ENCODE results near the gene IFT25.
"Not testable (repeated sequence)": the region's sequence is repeated elsewhere in the genome, so short reads cannot be mapped to it uniquely, and the experiment has no call there.

IFT25 gene

GRCh38 chr1:53945433-53946251 lies at the start of gene IFT25:
IFT25 (minus strand) TSS chr1:53945699; CDS start chr1:53940082, 5,617 bp downstream.
- DNase-seq (ENCODE audit: low read depth in 3 of 3) = peak; percentile 96 to 98 (median 97)

- not testable (repeated sequence) for DNase-seq (ENCODE audit: low read depth in 3 of 3)
Observed at GRCh38 chr1:53994516-53994915, 49.0 kb upstream of the IFT25 start.

- DNase-seq (ENCODE audit: low read depth in 3 of 3) = no peak
Observed at GRCh38 chr1:53992085-53992874, 46.8 kb upstream of the IFT25 start.

GRCh38 chr1:53987880-53988279 lies 42.4 kb upstream of the IFT25 start:
- no peak for DNase-seq (ENCODE audit: low read depth in 3 of 3)

- no peak for DNase-seq (ENCODE audit: low read depth in 3 of 3)
Observed at GRCh38 chr1:53986458-53986857, 41.0 kb upstream of the IFT25 start.

- DNase-seq (ENCODE audit: low read depth in 3 of 3) = no peak
Observed at GRCh38 chr1:53984726-53985125, 39.2 kb upstream of the IFT25 start.

- no peak for DNase-seq (ENCODE audit: low read depth in 3 of 3)
Observed at GRCh38 chr1:53982763-53983104, 37.2 kb upstream of the IFT25 start.

GRCh38 chr1:53982034-53982762 lies 36.7 kb upstream of the IFT25 start:
- DNase-seq (ENCODE audit: low read depth in 3 of 3) = no peak

- no peak for DNase-seq (ENCODE audit: low read depth in 3 of 3)
Observed at GRCh38 chr1:53981220-53981619, 35.7 kb upstream of the IFT25 start.

GRCh38 chr1:53979712-53980450 lies 34.4 kb upstream of the IFT25 start:
- DNase-seq (ENCODE audit: low read depth in 3 of 3) = no peak

GRCh38 chr1:53975861-53976260 lies 30.4 kb upstream of the IFT25 start:
- no peak for DNase-seq (ENCODE audit: low read depth in 3 of 3)

GRCh38 chr1:53971718-53972117 lies 26.2 kb upstream of the IFT25 start:
- no peak for DNase-seq (ENCODE audit: low read depth in 3 of 3)

GRCh38 chr1:53969323-53969722 lies 23.8 kb upstream of the IFT25 start:
- DNase-seq (ENCODE audit: low read depth in 3 of 3) = not testable (repeated sequence)

- no peak for DNase-seq (ENCODE audit: low read depth in 3 of 3)
Observed at GRCh38 chr1:53968125-53968513, 22.6 kb upstream of the IFT25 start.

GRCh38 chr1:53967409-53968124 lies 22.1 kb upstream of the IFT25 start:
- DNase-seq (ENCODE audit: low read depth in 3 of 3) = no peak

- no peak for DNase-seq (ENCODE audit: low read depth in 3 of 3)
Observed at GRCh38 chr1:53966794-53967193, 21.3 kb upstream of the IFT25 start.

GRCh38 chr1:53964109-53964508 lies 18.6 kb upstream of the IFT25 start:
- no peak for DNase-seq (ENCODE audit: low read depth in 3 of 3)

- DNase-seq (ENCODE audit: low read depth in 3 of 3) = no peak
Observed at GRCh38 chr1:53963460-53963859, 18.0 kb upstream of the IFT25 start.

GRCh38 chr1:53962395-53962794 lies 16.9 kb upstream of the IFT25 start:
- DNase-seq (ENCODE audit: low read depth in 3 of 3) = no peak

GRCh38 chr1:53959664-53960250 lies 14.3 kb upstream of the IFT25 start:
- no peak for DNase-seq (ENCODE audit: low read depth in 3 of 3)

All from stimulated activated CD4-positive, alpha-beta T cell treated with anti-CD3 and anti-CD28 coated beads, TNF-alpha, amount 100 ng/mL, for 24 hours (primary cell).